ENCODE results near the gene HSD17B12.

Gene HSD17B12

GRCh38 chr11:43697679-43698078 lies 17.1 kb downstream of the HSD17B12 start:
- Histone ChIP-seq H3K9me3 (ENCODE audit: severe bottlenecking) (no peaks in the 10 kb centered on the region), H3K27me3 (ENCODE audit: insufficient read depth, low read depth, severe bottlenecking) (no peaks in the 10 kb centered on the region), H3K4me3 (ENCODE audit: low read depth, low read length) (no peak overlapping the region), H3K36me3 (no peaks in the 10 kb centered on the region), H3K27ac (no peak overlapping the region)
- TF ChIP-seq CTCF (IDR thresholded peaks at IDR 0.05; ENCODE audit: low read depth, low read length): no peak
- no peak for DNase-seq

- no peak for DNase-seq
- H3K36me3 ChIP-seq: no peaks in the 10 kb centered on the region
- no peak overlapping the region for H3K27ac ChIP-seq
Observed at GRCh38 chr11:43699870-43700269, 19.3 kb downstream of the HSD17B12 start.

GRCh38 chr11:43706631-43707030 lies 26.1 kb downstream of the HSD17B12 start:
- DNase-seq: no peak
- H3K4me3 ChIP-seq (ENCODE audit: low read depth, low read length): no peak overlapping the region
- no peaks in the 10 kb centered on the region for H3K36me3 ChIP-seq
- TF ChIP-seq CTCF (IDR thresholded peaks at IDR 0.05; ENCODE audit: low read depth, low read length): no peak
- H3K27ac ChIP-seq: no peak overlapping the region
- no peaks in the 10 kb centered on the region for H3K9me3 ChIP-seq (ENCODE audit: severe bottlenecking)
- H3K27me3 ChIP-seq (ENCODE audit: insufficient read depth, low read depth, severe bottlenecking): no peaks in the 10 kb centered on the region

More at GRCh38 chr11:43699870-43700269, 19.3 kb downstream of the HSD17B12 start:
- Histone ChIP-seq H3K9me3 (ENCODE audit: severe bottlenecking) (no peaks in the 10 kb centered on the region), H3K27me3 (ENCODE audit: insufficient read depth, low read depth, severe bottlenecking) (no peaks in the 10 kb centered on the region), H3K4me3 (ENCODE audit: low read depth, low read length) (no peak overlapping the region)
- no peak for TF ChIP-seq CTCF (IDR thresholded peaks at IDR 0.05; ENCODE audit: low read depth, low read length)

GRCh38 chr11:43708776-43709175 lies 28.2 kb downstream of the HSD17B12 start:
- H3K36me3 ChIP-seq: no peaks in the 10 kb centered on the region
- H3K9me3 ChIP-seq (ENCODE audit: severe bottlenecking): no peaks in the 10 kb centered on the region
- no peak overlapping the region for H3K27ac ChIP-seq
- no peaks in the 10 kb centered on the region for H3K27me3 ChIP-seq (ENCODE audit: insufficient read depth, low read depth, severe bottlenecking)
- H3K4me3 ChIP-seq (ENCODE audit: low read depth, low read length): no peak overlapping the region
- no peak for DNase-seq
- no peak for TF ChIP-seq CTCF (IDR thresholded peaks at IDR 0.05; ENCODE audit: low read depth, low read length)

GRCh38 chr11:43709689-43710088 lies 29.2 kb downstream of the HSD17B12 start:
- H3K27me3 ChIP-seq (ENCODE audit: insufficient read depth, low read depth, severe bottlenecking): no peaks in the 10 kb centered on the region
- no peak for TF ChIP-seq CTCF (IDR thresholded peaks at IDR 0.05; ENCODE audit: low read depth, low read length)
- no peak overlapping the region for H3K27ac ChIP-seq
- no peak overlapping the region for H3K4me3 ChIP-seq (ENCODE audit: low read depth, low read length)
- H3K9me3 ChIP-seq (ENCODE audit: severe bottlenecking): no peaks in the 10 kb centered on the region
- DNase-seq: no peak
- H3K36me3 ChIP-seq: no peaks in the 10 kb centered on the region

- TF ChIP-seq CTCF (IDR thresholded peaks at IDR 0.05; ENCODE audit: low read depth, low read length): no peak
- no peaks in the 10 kb centered on the region for H3K27me3 ChIP-seq (ENCODE audit: insufficient read depth, low read depth, severe bottlenecking)
- no peaks in the 10 kb centered on the region for H3K9me3 ChIP-seq (ENCODE audit: severe bottlenecking)
- H3K36me3 ChIP-seq: no peaks in the 10 kb centered on the region
- H3K27ac ChIP-seq: no peak overlapping the region
- DNase-seq: no peak
- no peak overlapping the region for H3K4me3 ChIP-seq (ENCODE audit: low read depth, low read length)
Observed at GRCh38 chr11:43712676-43713075, 32.1 kb downstream of the HSD17B12 start.

All from WERI-Rb-1 (cell line).